ENCODE measurements around the gene GDF3.
A peak's percentile ranks its signal among the peaks of the same experiment; 100 is the strongest.
"Not testable (repeated sequence)": the region's sequence is repeated elsewhere in the genome, so short reads cannot be mapped to it uniquely, and the experiment has no call there.

Gene GDF3

DNA sequence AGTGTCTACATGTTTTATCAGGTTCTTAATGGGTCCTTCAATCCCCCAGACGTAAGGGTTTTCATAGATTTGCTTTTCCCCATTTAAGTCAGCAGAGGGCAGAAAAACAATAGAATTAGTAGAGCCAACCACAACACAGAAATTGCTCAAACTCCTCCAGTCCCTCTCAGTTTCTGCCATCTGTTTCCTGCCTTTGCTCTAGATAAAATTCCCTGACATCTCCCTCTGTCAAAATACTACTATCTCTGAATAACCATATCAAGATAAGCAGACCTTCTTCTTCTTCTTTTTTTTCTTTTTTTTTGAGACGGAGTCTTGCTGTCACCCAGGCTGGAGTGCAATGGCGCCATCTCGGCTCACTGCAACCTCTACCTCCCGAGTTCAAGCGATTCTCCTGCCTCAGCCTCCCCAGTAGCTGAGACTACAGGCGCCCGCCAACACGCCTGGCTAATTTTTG is 18.1 kb downstream of the GDF3 start:
- H3K27me3 ChIP-seq; H4K20me1 ChIP-seq; H3K36me3 ChIP-seq; H3K4me3 ChIP-seq; H3K9me3 ChIP-seq (replicated peaks in 1 of 11): not testable (repeated sequence)
- Histone ChIP-seq H3K4me2 (peak overlapping the region in 10 of 11 experiments; percentile 31 to 69 (median 56); a peak in 17 of 22 replicates), H3K4me1 (peaks cover 21 to 47% (median 37%) of the 10 kb centered on the region in 10 experiments), H3K27ac (peak overlapping the region in 9 of 11 experiments; percentile 52 to 87 (median 83); a peak in 18 of 22 replicates), H3K9ac (peak overlapping the region in 9 of 11 experiments; percentile 21 to 64 (median 54); a peak in 13 of 22 replicates)
- peak in 6 of 11 experiments; percentile 20 to 64 (median 49); a peak in 7 of 22 replicates for TF ChIP-seq Cebpa-rat (IDR thresholded peaks at IDR 0.05)

DNA sequence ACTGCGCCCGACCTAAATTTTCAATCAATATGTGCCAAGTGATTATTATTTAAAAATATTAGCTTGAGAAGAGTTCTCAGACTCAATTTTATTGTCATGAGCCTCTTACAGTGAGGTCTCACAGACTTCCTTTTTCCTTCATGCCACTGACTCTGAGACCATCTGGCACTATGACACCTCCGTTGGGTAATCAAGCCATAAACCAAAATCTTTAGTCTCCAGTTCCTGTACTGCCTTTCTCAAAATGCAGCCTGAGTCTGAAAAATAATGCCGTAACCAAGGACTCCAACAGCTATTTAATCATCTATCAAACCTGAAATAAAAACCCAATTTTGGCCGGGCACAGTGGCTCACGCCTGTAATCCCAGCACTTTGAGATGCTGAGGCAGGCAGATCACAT is 20.1 kb downstream of the GDF3 start:
- not testable (repeated sequence) for H3K9me3 ChIP-seq (replicated peaks in 1 of 11); H4K20me1 ChIP-seq; H3K4me3 ChIP-seq; H3K36me3 ChIP-seq; H3K27me3 ChIP-seq
- peak overlapping the region in 9 of 11 experiments; percentile 66 to 87 (median 83); a peak in 19 of 22 replicates for H3K27ac ChIP-seq
- peaks cover 21 to 47% (median 37%) of the 10 kb centered on the region in 10 experiments for H3K4me1 ChIP-seq
- H3K4me2 ChIP-seq = peak overlapping the region; percentile 25 to 75 (median 59)
- peak overlapping the region in 8 of 11 experiments; percentile 49 to 71 (median 62); a peak in 16 of 22 replicates for H3K9ac ChIP-seq
- TF ChIP-seq Cebpa-rat (IDR thresholded peaks at IDR 0.05) = peak in 3 of 11 experiments; percentile 7 to 35 (median 21); a peak in 2 of 22 replicates

DNA sequence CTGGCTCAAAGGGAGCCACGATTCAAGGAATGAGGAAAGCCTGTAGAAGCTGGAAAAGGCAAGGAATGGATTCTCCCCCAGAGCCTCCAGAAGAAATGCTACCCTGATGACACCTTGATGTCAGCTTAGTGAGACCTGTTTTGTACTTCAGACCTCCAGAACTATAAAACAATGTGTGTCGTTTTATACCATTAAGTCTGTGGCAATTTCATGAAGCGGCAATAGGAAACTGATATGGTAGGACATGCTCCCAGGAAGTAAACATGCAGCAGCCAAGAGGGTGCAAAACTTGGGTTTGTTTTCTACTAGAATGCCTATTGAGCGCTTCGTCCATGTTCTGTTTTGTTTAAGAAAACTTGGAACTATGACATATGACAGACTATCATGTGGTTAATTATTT is 27.4 kb downstream of the GDF3 start:
- Histone ChIP-seq H3K27me3 (no peaks in the 10 kb centered on the region), H3K27ac (no peak overlapping the region), H3K9me3 (replicated peaks in 1 of 11) (no peaks in the 10 kb centered on the region), H3K4me3 (no peak overlapping the region), H3K4me2 (no peak overlapping the region), H4K20me1 (no peaks in the 10 kb centered on the region), H3K4me1 (peaks cover 0 to 7% (median 0%) of the 10 kb centered on the region in 10 experiments; a peak in 1 of 20 replicates), H3K36me3 (no peaks in the 10 kb centered on the region), H3K9ac (no peak overlapping the region)
- no peak for TF ChIP-seq Cebpa-rat (IDR thresholded peaks at IDR 0.05)

DNA sequence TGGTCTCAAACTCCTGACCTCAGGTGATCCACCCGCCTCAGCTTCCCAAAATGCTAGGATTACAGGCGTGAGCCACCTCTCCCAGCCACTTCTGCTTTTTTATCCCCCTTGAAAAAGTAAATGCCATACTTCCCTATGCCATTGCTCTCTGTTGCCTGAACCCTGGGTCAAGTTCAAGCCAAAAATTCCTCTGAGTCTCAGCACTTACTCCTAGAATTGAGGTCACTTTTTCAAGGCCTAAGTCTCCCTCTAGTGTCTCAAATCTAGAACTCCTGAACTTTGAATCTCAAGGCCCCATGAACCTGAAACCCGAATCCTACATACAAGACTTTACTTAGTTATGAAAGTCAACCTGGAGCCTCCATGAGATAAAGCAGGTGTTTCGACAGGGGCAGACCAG is 28.4 kb downstream of the GDF3 start:
- H3K9me3 ChIP-seq (replicated peaks in 1 of 11) = no peaks in the 10 kb centered on the region
- no peak for TF ChIP-seq Cebpa-rat (IDR thresholded peaks at IDR 0.05)
- no peaks in the 10 kb centered on the region for H4K20me1 ChIP-seq
- H3K27ac ChIP-seq = no peak overlapping the region
- no peaks in the 10 kb centered on the region for H3K27me3 ChIP-seq
- H3K36me3 ChIP-seq = no peaks in the 10 kb centered on the region
- H3K4me2 ChIP-seq = no peak overlapping the region
- no peak overlapping the region for H3K4me3 ChIP-seq
- H3K9ac ChIP-seq = no peak overlapping the region
- H3K4me1 ChIP-seq = peaks cover 0 to 7% (median 0%) of the 10 kb centered on the region in 10 experiments; a peak in 1 of 20 replicates

DNA sequence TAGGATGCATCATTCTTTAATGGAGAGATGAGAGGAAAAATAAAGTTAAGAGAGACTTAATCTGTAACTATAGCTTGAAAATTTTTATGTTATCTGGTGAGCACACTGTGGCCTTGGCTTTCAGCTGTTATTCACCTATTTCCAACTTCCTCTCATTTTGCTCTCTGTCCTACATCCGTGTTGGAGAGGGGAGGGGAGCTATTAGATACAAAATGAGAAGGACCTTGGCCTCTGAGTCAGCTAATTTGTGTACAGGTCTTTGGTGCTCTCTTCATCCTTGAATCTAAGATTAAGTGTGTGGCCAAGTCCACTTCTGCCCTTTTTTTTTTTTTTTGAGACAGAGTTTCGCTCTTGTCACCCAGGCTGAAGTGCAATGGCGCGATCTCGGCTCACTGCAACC is 29.0 kb downstream of the GDF3 start:
- Histone ChIP-seq H3K9ac (no peak overlapping the region), H3K4me3 (no peak overlapping the region), H3K27me3 (no peaks in the 10 kb centered on the region), H3K27ac (no peak overlapping the region), H3K4me2 (no peak overlapping the region), H3K9me3 (replicated peaks in 1 of 11) (no peaks in the 10 kb centered on the region), H4K20me1 (no peaks in the 10 kb centered on the region), H3K4me1 (peaks cover 0 to 7% (median 0%) of the 10 kb centered on the region in 10 experiments; a peak in 1 of 20 replicates), H3K36me3 (no peaks in the 10 kb centered on the region)
- no peak for TF ChIP-seq Cebpa-rat (IDR thresholded peaks at IDR 0.05)

DNA sequence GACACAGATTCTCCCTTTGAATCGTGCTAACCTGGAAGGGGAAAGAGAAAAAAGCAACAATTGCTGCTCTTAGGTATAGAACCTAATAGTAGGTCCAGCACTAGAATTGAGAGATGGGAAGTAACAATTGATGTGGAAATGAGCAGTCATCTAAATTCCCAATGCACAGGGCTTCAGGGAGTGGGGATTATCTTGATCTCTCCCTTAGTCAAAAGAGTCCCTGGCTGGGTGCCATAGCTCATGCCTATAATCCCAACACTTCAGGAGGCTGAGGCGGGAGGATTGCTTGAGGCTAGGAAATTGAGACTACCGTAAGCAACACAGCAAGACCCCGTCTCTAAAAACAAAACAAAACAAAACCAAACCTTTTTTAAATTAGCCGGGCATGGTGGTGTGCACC is 33.8 kb downstream of the GDF3 start:
- Histone ChIP-seq H3K4me3 (no peak overlapping the region), H3K9ac (no peak overlapping the region), H3K27me3 (no peaks in the 10 kb centered on the region), H3K9me3 (replicated peaks in 1 of 11) (no peaks in the 10 kb centered on the region), H3K4me1 (peaks cover 0 to 7% (median 0%) of the 10 kb centered on the region in 10 experiments; a peak in 2 of 20 replicates), H4K20me1 (no peaks in the 10 kb centered on the region), H3K27ac (no peak overlapping the region), H3K36me3 (no peaks in the 10 kb centered on the region), H3K4me2 (no peak overlapping the region)
- TF ChIP-seq Cebpa-rat (IDR thresholded peaks at IDR 0.05) = no peak

DNA sequence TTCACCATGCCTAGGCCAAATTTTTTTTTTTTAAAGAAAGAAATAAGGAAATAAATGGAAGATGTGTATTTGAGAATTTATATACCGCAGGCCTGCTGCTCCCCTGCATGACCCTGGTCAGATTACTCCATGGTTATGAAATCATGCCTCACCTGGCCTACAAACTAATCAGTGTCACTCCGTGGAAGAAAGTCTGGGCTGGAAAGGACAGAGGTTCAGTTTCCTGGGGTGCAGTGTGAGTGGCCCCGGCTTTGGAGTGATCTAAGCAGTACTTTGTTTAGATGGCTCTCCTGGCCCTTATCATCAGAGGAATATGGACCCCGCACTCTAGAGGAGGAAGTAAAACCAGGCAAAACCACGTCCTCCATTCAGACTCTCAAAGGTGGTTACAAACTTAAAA is 39.5 kb downstream of the GDF3 start:
- H3K9me3 ChIP-seq (replicated peaks in 1 of 11) = no peaks in the 10 kb centered on the region
- TF ChIP-seq Cebpa-rat (IDR thresholded peaks at IDR 0.05) = no peak
- no peaks in the 10 kb centered on the region for H3K27me3 ChIP-seq
- peaks cover 0 to 8% (median 0%) of the 10 kb centered on the region in 10 experiments; a peak in 2 of 20 replicates for H3K4me1 ChIP-seq
- no peak overlapping the region for H3K4me3 ChIP-seq
- peak overlapping the region in 2 of 11 experiments; percentile 8 to 25; a peak in 4 of 22 replicates for H3K4me2 ChIP-seq
- no peaks in the 10 kb centered on the region for H4K20me1 ChIP-seq
- no peaks in the 10 kb centered on the region for H3K36me3 ChIP-seq
- no peak overlapping the region for H3K27ac ChIP-seq
- no peak overlapping the region for H3K9ac ChIP-seq

DNA sequence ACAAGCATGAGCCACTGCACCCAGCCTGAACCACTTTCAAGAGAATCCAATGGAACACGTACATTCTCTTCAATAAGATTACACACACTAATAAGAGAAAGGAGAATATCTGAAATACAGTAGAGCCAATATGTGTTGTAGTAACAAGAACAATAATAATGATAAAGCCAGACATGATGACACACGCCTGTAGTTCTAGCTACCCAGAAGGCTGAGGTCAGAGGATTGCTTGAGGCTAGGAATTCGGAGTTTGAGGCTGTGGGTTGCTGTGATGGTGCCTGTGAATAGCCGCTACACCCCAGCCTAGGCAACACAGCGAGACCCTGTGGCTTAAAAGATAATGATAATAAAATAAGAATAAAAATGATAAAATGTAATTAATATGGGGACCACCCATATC is 45.5 kb downstream of the GDF3 start:
- H3K27ac ChIP-seq = no peak overlapping the region
- H3K4me2 ChIP-seq = no peak overlapping the region
- no peaks in the 10 kb centered on the region for H4K20me1 ChIP-seq
- peaks cover 6 to 11% (median 8%) of the 10 kb centered on the region in 10 experiments; a peak in 16 of 20 replicates for H3K4me1 ChIP-seq
- no peaks in the 10 kb centered on the region for H3K36me3 ChIP-seq
- no peaks in the 10 kb centered on the region for H3K27me3 ChIP-seq
- TF ChIP-seq Cebpa-rat (IDR thresholded peaks at IDR 0.05) = no peak
- no peak overlapping the region for H3K9ac ChIP-seq
- H3K4me3 ChIP-seq = no peak overlapping the region
- H3K9me3 ChIP-seq (replicated peaks in 1 of 11) = no peaks in the 10 kb centered on the region

DNA sequence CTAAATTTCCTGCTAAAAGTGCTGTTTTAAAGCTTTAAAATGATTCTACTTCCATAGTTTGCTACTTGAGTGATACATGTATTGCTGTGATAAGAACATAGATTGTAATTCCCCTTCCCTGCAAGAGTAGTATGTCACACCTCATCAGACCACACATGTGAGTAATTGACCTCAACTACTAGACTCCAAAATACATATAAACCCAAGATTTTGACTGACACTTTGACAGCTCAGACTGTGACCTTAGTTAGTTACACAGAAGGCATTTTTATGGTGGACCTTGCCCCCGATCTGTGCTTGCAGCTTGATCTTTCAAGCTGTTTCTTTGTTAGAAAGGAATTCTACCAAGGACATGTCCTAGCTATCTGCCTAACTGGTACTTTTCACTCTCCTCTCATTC is 48.5 kb downstream of the GDF3 start:
- no peaks in the 10 kb centered on the region for H3K27me3 ChIP-seq
- H3K4me2 ChIP-seq = no peak overlapping the region
- H3K27ac ChIP-seq = no peak overlapping the region
- H3K4me1 ChIP-seq = peaks cover 6 to 30% (median 9%) of the 10 kb centered on the region in 10 experiments; a peak in 16 of 20 replicates
- H3K9me3 ChIP-seq (replicated peaks in 1 of 11) = no peaks in the 10 kb centered on the region
- no peak overlapping the region for H3K9ac ChIP-seq
- H3K36me3 ChIP-seq = no peaks in the 10 kb centered on the region
- no peak for TF ChIP-seq Cebpa-rat (IDR thresholded peaks at IDR 0.05)
- no peaks in the 10 kb centered on the region for H4K20me1 ChIP-seq
- H3K4me3 ChIP-seq = no peak overlapping the region

DNA sequence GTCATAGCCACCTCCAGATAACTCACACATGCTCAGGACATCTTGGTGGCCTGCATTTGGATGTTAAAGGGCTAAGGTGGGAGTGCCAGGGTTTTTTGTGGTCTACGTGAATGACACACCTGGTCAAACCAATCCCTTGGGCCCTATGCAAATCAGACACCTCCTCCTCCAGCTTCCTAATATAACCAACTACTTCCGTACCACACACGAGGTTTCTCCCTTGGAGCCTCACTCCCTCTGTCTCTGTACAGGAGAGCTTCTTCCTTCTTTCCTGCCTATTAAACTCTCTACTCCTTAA is 49.4 kb downstream of the GDF3 start:
- Histone ChIP-seq H3K27me3 (peaks cover 0 to 8% (median 2%) of the 10 kb centered on the region in 11 experiments; a peak in 16 of 22 replicates), H3K4me2 (peak overlapping the region in 9 of 11 experiments; percentile 5 to 55 (median 33); a peak in 12 of 22 replicates), H3K4me3 (no peak overlapping the region), H3K27ac (no peak overlapping the region), H3K36me3 (no peaks in the 10 kb centered on the region), H3K4me1 (peaks cover 6 to 32% (median 9%) of the 10 kb centered on the region in 10 experiments; a peak in 17 of 20 replicates), H3K9ac (no peak overlapping the region), H3K9me3 (replicated peaks in 1 of 11) (no peaks in the 10 kb centered on the region), H4K20me1 (no peaks in the 10 kb centered on the region)
- no peak for TF ChIP-seq Cebpa-rat (IDR thresholded peaks at IDR 0.05)

Measured in BLaER1 treated with 17β-estradiol and CSF1 and Interleukin-3, amounts not matched to agents 10 nM and 100 nM (cell line).